ENCODE measurements around the gene IQCF2. TPM values are rescaled to one million over a fixed set of nuclear protein-coding genes. Genes with fewer than 3 reads are reported as not detected.

The IQCF2 gene
- total RNA-seq, 2 donors from 2014 or later = not detected

DNA sequence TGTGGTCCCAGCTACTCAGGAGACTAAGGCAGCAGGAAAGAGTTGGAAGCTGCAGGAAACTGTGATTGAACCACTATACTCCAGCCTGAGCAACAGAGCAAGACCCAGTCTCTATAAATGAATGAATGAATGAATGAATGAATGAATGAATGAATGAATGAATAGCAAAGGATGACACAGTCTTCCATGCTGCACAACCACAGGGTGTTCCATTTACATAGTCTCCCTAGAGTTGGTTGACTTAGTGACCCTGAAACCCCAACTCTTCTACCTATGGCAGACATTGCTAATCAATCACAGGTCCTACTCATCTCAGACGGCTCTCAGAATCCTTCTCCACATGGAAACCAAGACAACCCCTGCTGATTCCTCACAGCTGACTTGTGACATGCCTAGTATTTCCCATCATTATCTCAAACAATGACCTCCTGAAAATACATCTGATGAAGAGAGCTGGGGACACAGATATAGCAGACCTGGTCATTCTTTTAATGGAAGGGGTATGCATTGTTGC lies 11.9 kb downstream of the IQCF2 start:
- TF ChIP-seq, protein P1, sequence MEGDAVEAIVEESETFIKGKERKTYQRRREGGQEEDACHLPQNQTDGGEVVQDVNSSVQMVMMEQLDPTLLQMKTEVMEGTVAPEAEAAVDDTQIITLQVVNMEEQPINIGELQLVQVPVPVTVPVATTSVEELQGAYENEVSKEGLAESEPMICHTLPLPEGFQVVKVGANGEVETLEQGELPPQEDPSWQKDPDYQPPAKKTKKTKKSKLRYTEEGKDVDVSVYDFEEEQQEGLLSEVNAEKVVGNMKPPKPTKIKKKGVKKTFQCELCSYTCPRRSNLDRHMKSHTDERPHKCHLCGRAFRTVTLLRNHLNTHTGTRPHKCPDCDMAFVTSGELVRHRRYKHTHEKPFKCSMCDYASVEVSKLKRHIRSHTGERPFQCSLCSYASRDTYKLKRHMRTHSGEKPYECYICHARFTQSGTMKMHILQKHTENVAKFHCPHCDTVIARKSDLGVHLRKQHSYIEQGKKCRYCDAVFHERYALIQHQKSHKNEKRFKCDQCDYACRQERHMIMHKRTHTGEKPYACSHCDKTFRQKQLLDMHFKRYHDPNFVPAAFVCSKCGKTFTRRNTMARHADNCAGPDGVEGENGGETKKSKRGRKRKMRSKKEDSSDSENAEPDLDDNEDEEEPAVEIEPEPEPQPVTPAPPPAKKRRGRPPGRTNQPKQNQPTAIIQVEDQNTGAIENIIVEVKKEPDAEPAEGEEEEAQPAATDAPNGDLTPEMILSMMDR (IDR thresholded peaks at IDR 0.05) = no peak
- Histone ChIP-seq H3K4me1 (no peaks in the 10 kb centered on the region), H3K36me3 (no peaks in the 10 kb centered on the region), H3K4me3 (no peak overlapping the region), H3K9me3 (no peaks in the 10 kb centered on the region), H3K27ac (no peak overlapping the region), H3K27me3 (no peaks in the 10 kb centered on the region)
- DNase-seq (ENCODE audit: low spot score) = no peak

DNA sequence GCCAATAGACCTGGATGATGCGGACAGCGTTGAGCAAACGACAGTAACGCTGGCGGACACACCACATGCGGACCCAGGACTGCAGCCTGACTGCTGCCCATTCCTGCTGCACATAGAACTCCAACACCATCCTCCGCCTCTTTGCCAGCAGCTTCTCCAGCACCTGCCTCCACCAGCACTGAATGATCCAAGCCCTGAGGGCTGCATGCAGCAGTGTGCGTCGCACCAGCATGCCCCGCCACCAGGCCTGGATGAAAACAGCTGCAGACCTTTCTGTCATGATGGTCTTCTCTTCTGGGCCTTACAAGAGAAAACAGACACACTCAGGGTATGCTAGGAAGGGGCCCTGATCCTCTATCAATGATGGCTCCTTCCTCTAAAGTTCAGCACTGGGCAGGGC lies 12.5 kb downstream of the IQCF2 start:
- no peak for DNase-seq (ENCODE audit: low spot score)
- no peaks in the 10 kb centered on the region for H3K36me3 ChIP-seq
- TF ChIP-seq, protein P1 (IDR thresholded peaks at IDR 0.05) = no peak

GRCh38 chr3:51874411-51874810 lies 13.0 kb downstream of the IQCF2 start:
- no peaks in the 10 kb centered on the region for H3K9me3 ChIP-seq
- no peak for DNase-seq (ENCODE audit: low spot score)
- TF ChIP-seq, protein P1 (IDR thresholded peaks at IDR 0.05) = no peak

More for the DNA sequence above, 12.5 kb downstream of the IQCF2 start:
- Histone ChIP-seq H3K4me3 (no peak overlapping the region), H3K27ac (no peak overlapping the region), H3K4me1 (no peaks in the 10 kb centered on the region), H3K9me3 (no peaks in the 10 kb centered on the region), H3K27me3 (no peaks in the 10 kb centered on the region)

GRCh38 chr3:51874889-51875288 lies 13.5 kb downstream of the IQCF2 start:
- no peaks in the 10 kb centered on the region for H3K27me3 ChIP-seq
- no peak overlapping the region for H3K4me3 ChIP-seq
- no peak overlapping the region for H3K27ac ChIP-seq
- no peaks in the 10 kb centered on the region for H3K4me1 ChIP-seq
- TF ChIP-seq, protein P1 (IDR thresholded peaks at IDR 0.05) = no peak
- no peak for DNase-seq (ENCODE audit: low spot score)
- no peaks in the 10 kb centered on the region for H3K36me3 ChIP-seq
- no peaks in the 10 kb centered on the region for H3K9me3 ChIP-seq

More at GRCh38 chr3:51874411-51874810, 13.0 kb downstream of the IQCF2 start:
- Histone ChIP-seq H3K36me3 (no peaks in the 10 kb centered on the region), H3K4me1 (no peaks in the 10 kb centered on the region), H3K27ac (no peak overlapping the region), H3K27me3 (no peaks in the 10 kb centered on the region), H3K4me3 (no peak overlapping the region)

DNA sequence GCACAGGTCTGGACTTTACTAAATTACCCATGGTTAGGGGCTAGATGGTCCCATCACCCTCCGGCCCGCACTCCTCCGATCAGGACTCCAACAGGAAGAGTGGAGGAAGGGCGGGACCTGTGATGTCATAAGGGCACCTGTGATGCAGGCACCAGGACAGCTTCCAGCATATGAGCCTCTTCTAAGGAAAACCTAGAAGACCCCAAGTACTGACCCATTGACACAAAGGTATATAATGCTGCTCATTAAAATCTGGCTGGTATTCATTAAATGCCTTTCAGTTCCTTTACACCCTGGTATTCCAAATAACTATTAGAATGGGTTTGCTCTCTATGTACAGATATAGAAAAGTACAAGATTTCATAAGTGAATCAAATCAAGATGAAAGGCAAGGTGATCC lies 14.1 kb downstream of the IQCF2 start, which contains the start of gene IQCF5:
IQCF5 (minus strand) TSS at position 101 of the 400 bp plus-strand sequence; CDS start at position 31, 70 bp downstream.
- H3K27me3 ChIP-seq = no peaks in the 10 kb centered on the region
- no peaks in the 10 kb centered on the region for H3K9me3 ChIP-seq
- no peaks in the 10 kb centered on the region for H3K36me3 ChIP-seq
- H3K27ac ChIP-seq = no peak within 1 kb of the TSS
- TF ChIP-seq, protein P1 (IDR thresholded peaks at IDR 0.05) = no peak
- H3K4me3 ChIP-seq = no peak within 1 kb of the TSS
- no peaks in the 10 kb centered on the region for H3K4me1 ChIP-seq
- DNase-seq (ENCODE audit: low spot score) = no peak

GRCh38 chr3:51876186-51876585 lies 14.8 kb downstream of the IQCF2 start:
- H3K36me3 ChIP-seq = no peaks in the 10 kb centered on the region
- H3K27ac ChIP-seq = no peak overlapping the region
- no peaks in the 10 kb centered on the region for H3K4me1 ChIP-seq
- no peaks in the 10 kb centered on the region for H3K27me3 ChIP-seq
- DNase-seq (ENCODE audit: low spot score) = no peak
- no peaks in the 10 kb centered on the region for H3K9me3 ChIP-seq
- no peak overlapping the region for H3K4me3 ChIP-seq
- TF ChIP-seq, protein P1 (IDR thresholded peaks at IDR 0.05) = no peak

Data from right atrium auricular region (tissue), 2 donors.